ENCODE measurements around the gene CXCL14.

CXCL14 gene

DNA sequence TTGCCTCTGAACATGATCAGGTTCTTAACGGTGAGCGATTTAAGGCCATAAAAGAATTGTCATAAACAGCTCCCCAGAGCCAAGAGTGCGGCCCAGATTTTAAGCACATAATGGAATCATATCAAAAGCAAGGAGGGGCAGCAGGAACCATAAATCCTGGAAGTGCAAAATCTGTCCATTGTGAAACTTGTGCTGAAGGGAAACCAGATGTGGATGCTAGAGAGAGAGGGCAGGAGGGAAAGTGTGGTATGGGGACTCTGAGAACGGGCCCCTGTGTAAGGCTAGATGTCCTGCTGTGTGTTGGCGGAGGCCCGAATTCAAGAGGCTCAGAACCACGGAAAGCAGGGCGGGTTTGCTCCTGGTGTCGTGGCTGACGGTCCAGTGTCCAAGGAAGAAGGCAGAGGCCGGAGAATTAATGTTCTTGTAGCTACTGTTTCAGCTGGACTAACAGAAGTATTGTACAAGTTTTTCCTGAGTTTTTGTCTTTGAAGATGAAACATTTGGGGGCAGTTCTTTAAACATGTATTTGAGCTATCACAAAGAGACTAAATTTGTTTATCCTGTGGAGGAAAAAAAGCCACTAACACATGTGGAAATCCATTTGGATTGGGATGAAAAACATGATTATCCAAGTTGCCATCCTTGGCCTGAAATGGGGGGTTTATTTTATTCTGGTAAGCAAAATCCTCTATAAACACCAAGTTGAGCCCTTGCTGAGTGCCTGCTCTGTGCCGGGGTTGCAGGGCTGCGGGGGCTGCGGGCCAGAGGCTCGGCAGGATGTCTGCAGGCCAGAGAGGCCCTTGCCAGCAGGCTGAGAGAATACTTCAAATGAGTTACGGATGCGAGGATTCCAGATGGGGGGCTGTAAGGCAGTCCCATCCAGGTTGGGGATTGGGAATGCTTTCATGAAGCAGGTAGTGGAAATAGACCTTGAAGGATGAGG, 9.2 kb upstream of the CXCL14 start:
- H3K4me2 ChIP-seq (ENCODE audit: insufficient read depth, low read length, poor library complexity, severe bottlenecking), result no peak overlapping the region
- H3K79me1 ChIP-seq (ENCODE audit: low read depth, low read length), result no peaks in the 10 kb centered on the region
- no peak overlapping the region for H2BK120ac ChIP-seq (ENCODE audit: low read depth, low read length)
- H3K18ac ChIP-seq (ENCODE audit: low read length), result peak overlapping the region; percentile 15
- no peak overlapping the region for H3K4ac ChIP-seq (ENCODE audit: low read length)
- H2BK15ac ChIP-seq (ENCODE audit: low read length), result no peak overlapping the region
- no peak for DNase-seq (ENCODE audit: low spot score)
- no peak overlapping the region for H3K27ac ChIP-seq (replicated peaks; ENCODE audit: low read length)
- H3K14ac ChIP-seq (ENCODE audit: low read length), result no peak overlapping the region
- H3K4me3 ChIP-seq (ENCODE audit: low read length in 2 of 2), result peak overlapping the region in 1 of 2 donors; percentile 58
- peaks cover 0 to 2% of the 10 kb centered on the region in 2 donors for H3K9me3 ChIP-seq (replicated peaks in 1 of 2; ENCODE audit: control insufficient read depth in 2 of 2, insufficient read depth in 1 of 2, low read depth in 1 of 2, low read length in 2 of 2)
- H3K9ac ChIP-seq (ENCODE audit: low read depth, low read length, poor library complexity), result no peak overlapping the region
- no peak overlapping the region for H2AK5ac ChIP-seq (ENCODE audit: low read depth, low read length)
- H2BK12ac ChIP-seq (ENCODE audit: low read length), result no peak overlapping the region
- peaks cover 0 to 12% (median 0%) of the 10 kb centered on the region in 3 experiments for H3K27me3 ChIP-seq (ENCODE audit: control insufficient read depth in 3 of 3, insufficient read depth in 3 of 3, low read depth in 1 of 3, low read length in 3 of 3)
- H4K91ac ChIP-seq (ENCODE audit: low read depth, low read length, poor library complexity), result no peak overlapping the region
- no peak overlapping the region for H2BK5ac ChIP-seq (ENCODE audit: low read length)
- no CpG with 5 or more reads among the region's 17 CpGs for WGBS, 2 donors (ENCODE audit: extremely low coverage in 2 of 2, insufficient read length in 2 of 2, insufficient replicate concordance in 1 of 2)
- H3K36me3 ChIP-seq (replicated peaks in 1 of 2; ENCODE audit: control insufficient read depth in 2 of 2, insufficient read depth in 2 of 2, low read length in 2 of 2), result no peaks in the 10 kb centered on the region
- no peak overlapping the region for H4K8ac ChIP-seq (ENCODE audit: low read depth, low read length)
- peaks cover 0 to 8% of the 10 kb centered on the region in 2 donors for H3K4me1 ChIP-seq (ENCODE audit: control insufficient read depth in 2 of 2, insufficient read depth in 1 of 2, low read depth in 1 of 2, low read length in 2 of 2)
- H2AFZ ChIP-seq (ENCODE audit: low read length), result no peak overlapping the region
- H3K23ac ChIP-seq (ENCODE audit: low read depth, low read length, poor library complexity), result no peak overlapping the region

GRCh38 chr5:135584918-135585317, 6.1 kb upstream of the CXCL14 start:
- Histone ChIP-seq H3K36me3 (replicated peaks in 1 of 2; ENCODE audit: control insufficient read depth in 2 of 2, insufficient read depth in 2 of 2, low read length in 2 of 2) (no peaks in the 10 kb centered on the region), H2BK5ac (ENCODE audit: low read length) (no peak overlapping the region), H3K9me3 (replicated peaks in 1 of 2; ENCODE audit: control insufficient read depth in 2 of 2, insufficient read depth in 1 of 2, low read depth in 1 of 2, low read length in 2 of 2) (peaks cover 0 to 2% of the 10 kb centered on the region in 2 donors), H4K91ac (ENCODE audit: low read depth, low read length, poor library complexity) (no peak overlapping the region), H3K79me1 (ENCODE audit: low read depth, low read length) (no peaks in the 10 kb centered on the region), H3K4me1 (ENCODE audit: control insufficient read depth in 2 of 2, insufficient read depth in 1 of 2, low read depth in 1 of 2, low read length in 2 of 2) (peaks cover 0 to 5% of the 10 kb centered on the region in 2 donors), H2BK120ac (ENCODE audit: low read depth, low read length) (no peak overlapping the region), H3K9ac (ENCODE audit: low read depth, low read length, poor library complexity) (no peak overlapping the region), H3K27me3 (ENCODE audit: control insufficient read depth in 3 of 3, insufficient read depth in 3 of 3, low read depth in 1 of 3, low read length in 3 of 3) (peaks cover 0 to 29% (median 4%) of the 10 kb centered on the region in 3 experiments), H2AFZ (ENCODE audit: low read length) (no peak overlapping the region), H4K8ac (ENCODE audit: low read depth, low read length) (no peak overlapping the region), H3K4me2 (ENCODE audit: insufficient read depth, low read length, poor library complexity, severe bottlenecking) (no peak overlapping the region), H3K27ac (replicated peaks; ENCODE audit: low read length) (no peak overlapping the region), H2BK12ac (ENCODE audit: low read length) (no peak overlapping the region), H3K18ac (ENCODE audit: low read length) (peak overlapping the region; percentile 48), H3K14ac (ENCODE audit: low read length) (peak overlapping the region; percentile 49), H3K4me3 (ENCODE audit: low read length in 2 of 2) (no peak overlapping the region), H3K23ac (ENCODE audit: low read depth, low read length, poor library complexity) (no peak overlapping the region), H2AK5ac (ENCODE audit: low read depth, low read length) (no peak overlapping the region), H2BK15ac (ENCODE audit: low read length) (no peak overlapping the region), H3K4ac (ENCODE audit: low read length) (no peak overlapping the region)
- WGBS, 2 donors (ENCODE audit: extremely low coverage in 2 of 2, insufficient read length in 2 of 2, insufficient replicate concordance in 1 of 2), result no CpG with 5 or more reads among the region's 6 CpGs
- DNase-seq (ENCODE audit: low spot score), result no peak

DNA sequence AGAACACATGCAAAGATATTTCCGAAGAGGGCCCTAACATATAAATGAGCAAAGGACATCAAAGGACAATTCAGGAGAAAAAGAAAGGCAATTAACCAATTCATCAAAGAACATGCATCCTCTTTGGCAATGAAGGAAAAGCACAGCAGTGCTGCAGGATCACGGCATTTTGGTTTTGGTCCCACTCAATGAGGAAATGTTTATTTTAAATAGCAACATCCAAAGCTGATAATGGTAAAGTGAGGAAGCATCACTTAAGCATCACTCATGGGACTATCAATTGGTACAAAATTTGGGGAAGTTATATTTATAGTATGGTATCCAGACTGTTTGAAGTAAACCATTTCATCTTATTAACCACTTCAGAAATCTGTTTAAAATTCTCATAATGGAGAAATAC, 5.5 kb upstream of the CXCL14 start:
- H3K27ac ChIP-seq (replicated peaks; ENCODE audit: low read length), result no peak overlapping the region
- H3K4ac ChIP-seq (ENCODE audit: low read length), result no peak overlapping the region
- H3K36me3 ChIP-seq (replicated peaks in 1 of 2; ENCODE audit: control insufficient read depth in 2 of 2, insufficient read depth in 2 of 2, low read length in 2 of 2), result no peaks in the 10 kb centered on the region
- no peak overlapping the region for H3K4me3 ChIP-seq (ENCODE audit: low read length in 2 of 2)
- H2BK12ac ChIP-seq (ENCODE audit: low read length), result no peak overlapping the region
- no peak overlapping the region for H3K4me2 ChIP-seq (ENCODE audit: insufficient read depth, low read length, poor library complexity, severe bottlenecking)
- DNase-seq (ENCODE audit: low spot score), result no peak
- H2BK5ac ChIP-seq (ENCODE audit: low read length), result no peak overlapping the region
- no peak overlapping the region for H3K14ac ChIP-seq (ENCODE audit: low read length)
- H3K9me3 ChIP-seq (replicated peaks in 1 of 2; ENCODE audit: control insufficient read depth in 2 of 2, insufficient read depth in 1 of 2, low read depth in 1 of 2, low read length in 2 of 2), result peaks cover 0 to 2% of the 10 kb centered on the region in 2 donors
- H2AK5ac ChIP-seq (ENCODE audit: low read depth, low read length), result no peak overlapping the region
- peaks cover 0 to 36% (median 9%) of the 10 kb centered on the region in 3 experiments for H3K27me3 ChIP-seq (ENCODE audit: control insufficient read depth in 3 of 3, insufficient read depth in 3 of 3, low read depth in 1 of 3, low read length in 3 of 3)
- no CpG with 5 or more reads among the region's 2 CpGs for WGBS, 2 donors (ENCODE audit: extremely low coverage in 2 of 2, insufficient read length in 2 of 2, insufficient replicate concordance in 1 of 2)
- no peak overlapping the region for H4K91ac ChIP-seq (ENCODE audit: low read depth, low read length, poor library complexity)
- no peak overlapping the region for H2BK120ac ChIP-seq (ENCODE audit: low read depth, low read length)
- H3K18ac ChIP-seq (ENCODE audit: low read length), result no peak overlapping the region
- H4K8ac ChIP-seq (ENCODE audit: low read depth, low read length), result no peak overlapping the region
- H3K9ac ChIP-seq (ENCODE audit: low read depth, low read length, poor library complexity), result no peak overlapping the region
- no peak overlapping the region for H2BK15ac ChIP-seq (ENCODE audit: low read length)
- peaks cover 0 to 7% of the 10 kb centered on the region in 2 donors for H3K4me1 ChIP-seq (ENCODE audit: control insufficient read depth in 2 of 2, insufficient read depth in 1 of 2, low read depth in 1 of 2, low read length in 2 of 2)
- H2AFZ ChIP-seq (ENCODE audit: low read length), result no peak overlapping the region
- H3K23ac ChIP-seq (ENCODE audit: low read depth, low read length, poor library complexity), result no peak overlapping the region
- no peaks in the 10 kb centered on the region for H3K79me1 ChIP-seq (ENCODE audit: low read depth, low read length)

- Histone ChIP-seq H3K9ac (ENCODE audit: low read depth, low read length, poor library complexity) (peak overlapping the region; percentile 38), H3K18ac (ENCODE audit: low read length) (no peak overlapping the region), H2BK120ac (ENCODE audit: low read depth, low read length) (no peak overlapping the region), H3K4me2 (ENCODE audit: insufficient read depth, low read length, poor library complexity, severe bottlenecking) (no peak overlapping the region), H3K79me1 (ENCODE audit: low read depth, low read length) (no peaks in the 10 kb centered on the region), H4K91ac (ENCODE audit: low read depth, low read length, poor library complexity) (no peak overlapping the region), H3K27me3 (ENCODE audit: control insufficient read depth in 3 of 3, insufficient read depth in 3 of 3, low read depth in 1 of 3, low read length in 3 of 3) (peaks cover 6 to 44% (median 30%) of the 10 kb centered on the region in 3 experiments), H3K4me3 (ENCODE audit: low read length in 2 of 2) (no peak overlapping the region), H3K14ac (ENCODE audit: low read length) (peak overlapping the region; percentile 5), H3K27ac (replicated peaks; ENCODE audit: low read length) (no peak overlapping the region), H2BK12ac (ENCODE audit: low read length) (peak overlapping the region; percentile 52), H3K9me3 (replicated peaks in 1 of 2; ENCODE audit: control insufficient read depth in 2 of 2, insufficient read depth in 1 of 2, low read depth in 1 of 2, low read length in 2 of 2) (peaks cover 2 to 4% of the 10 kb centered on the region in 2 donors), H4K8ac (ENCODE audit: low read depth, low read length) (no peak overlapping the region), H3K4me1 (ENCODE audit: control insufficient read depth in 2 of 2, insufficient read depth in 1 of 2, low read depth in 1 of 2, low read length in 2 of 2) (peaks cover 0 to 16% of the 10 kb centered on the region in 2 donors), H3K4ac (ENCODE audit: low read length) (no peak overlapping the region), H3K36me3 (replicated peaks in 1 of 2; ENCODE audit: control insufficient read depth in 2 of 2, insufficient read depth in 2 of 2, low read length in 2 of 2) (no peaks in the 10 kb centered on the region), H2BK5ac (ENCODE audit: low read length) (no peak overlapping the region), H2AFZ (ENCODE audit: low read length) (no peak overlapping the region), H2AK5ac (ENCODE audit: low read depth, low read length) (peak overlapping the region; percentile 47), H2BK15ac (ENCODE audit: low read length) (no peak overlapping the region), H3K23ac (ENCODE audit: low read depth, low read length, poor library complexity) (no peak overlapping the region)
- no CpG with 5 or more reads among the region's 6 CpGs for WGBS, 2 donors (ENCODE audit: extremely low coverage in 2 of 2, insufficient read length in 2 of 2, insufficient replicate concordance in 1 of 2)
- DNase-seq (ENCODE audit: low spot score), result no peak
These were observed 3.4 kb upstream of the CXCL14 start for GRCh38 chr5:135582099-135582781.

All from neuronal stem cell (in vitro differentiated cells).